22Rv1 (cell line): Measurements from ENCODE around the gene MT2A.

Experiments
- H3K27ac ChIP-seq: fragments of 450-650 bp; 2 replicates; pipeline ENCODE4 v1.5.1; 2017
- CTCF ChIP-seq: fragments of 450-650 bp; IDR thresholded peaks from 2 replicates; pipeline ENCODE4 v1.5.1; 2017; ENCODE audit warnings: mild to moderate bottlenecking
- ZFX ChIP-seq: fragments of 450-650 bp; IDR thresholded peaks from 2 replicates; pipeline ENCODE4 v1.6.1; 2017; ENCODE audit warnings: antibody characterized with exemption, borderline replicate concordance

The MT2A gene

DNA sequence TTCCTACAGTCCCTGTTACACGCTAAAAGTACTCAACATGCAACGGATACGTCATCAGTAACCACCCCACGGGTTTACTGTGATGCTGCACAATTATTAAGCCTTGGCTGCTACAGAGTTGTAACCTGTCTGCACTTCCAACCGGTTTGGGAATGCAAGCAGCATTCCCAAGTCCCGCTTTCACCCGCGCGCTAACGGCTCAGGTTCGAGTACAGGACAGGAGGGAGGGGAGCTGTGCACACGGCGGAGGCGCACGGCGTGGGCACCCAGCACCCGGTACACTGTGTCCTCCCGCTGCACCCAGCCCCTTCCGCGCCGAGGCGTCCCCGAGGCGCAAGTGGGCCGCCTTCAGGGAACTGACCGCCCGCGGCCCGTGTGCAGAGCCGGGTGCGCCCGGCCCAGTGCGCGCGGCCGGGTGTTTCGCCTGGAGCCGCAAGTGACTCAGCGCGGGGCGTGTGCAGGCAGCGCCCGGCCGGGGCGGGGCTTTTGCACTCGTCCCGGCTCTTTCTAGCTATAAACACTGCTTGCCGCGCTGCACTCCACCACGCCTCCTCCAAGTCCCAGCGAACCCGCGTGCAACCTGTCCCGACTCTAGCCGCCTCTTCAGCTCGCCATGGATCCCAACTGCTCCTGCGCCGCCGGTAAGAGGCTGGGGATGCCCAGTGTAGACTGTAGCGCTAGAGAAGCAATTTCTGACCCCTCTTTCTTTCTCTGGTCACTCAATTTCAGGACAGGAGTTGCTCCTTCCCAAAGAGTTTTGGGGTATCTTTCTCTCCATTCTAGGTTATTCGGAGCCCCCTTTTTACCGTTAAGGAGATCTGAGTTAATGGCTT lies at the start of gene MT2A:
Gene MT2A, plus strand, starts transcription at position 542 of the 833 bp plus-strand sequence. Its CDS starts 72 bp downstream, at position 614.
- H3K27ac ChIP-seq: peak within 1 kb of the TSS; percentile 68
- TF ChIP-seq ZFX (no peak), CTCF (peak; percentile 4)

DNA sequence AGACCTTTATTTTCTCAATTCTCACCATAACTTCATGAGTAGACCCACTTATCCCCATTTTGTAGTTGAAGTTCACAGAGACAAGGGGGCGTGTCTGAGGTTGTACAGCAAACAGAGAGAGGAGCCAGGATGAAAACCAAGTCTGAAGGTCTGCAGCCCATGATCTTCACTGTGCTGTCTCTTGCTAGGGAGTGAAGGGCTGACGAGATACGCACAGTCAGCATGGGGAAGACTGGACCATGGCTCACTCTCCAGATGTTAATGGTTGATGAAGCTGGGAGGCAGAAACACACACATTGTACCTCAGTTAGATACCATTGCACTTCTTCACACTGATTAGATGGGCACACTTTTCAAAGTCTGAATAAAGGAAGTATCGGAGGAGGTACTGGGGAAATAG lies 49.3 kb upstream of the MT2A start:
- TF ChIP-seq ZFX: no peak
- TF ChIP-seq CTCF: no peak
- no peak overlapping the region for H3K27ac ChIP-seq

GRCh38 chr16:56560447-56560846 lies 47.9 kb upstream of the MT2A start:
- no peak overlapping the region for H3K27ac ChIP-seq
- TF ChIP-seq ZFX: no peak
- TF ChIP-seq CTCF: no peak

DNA sequence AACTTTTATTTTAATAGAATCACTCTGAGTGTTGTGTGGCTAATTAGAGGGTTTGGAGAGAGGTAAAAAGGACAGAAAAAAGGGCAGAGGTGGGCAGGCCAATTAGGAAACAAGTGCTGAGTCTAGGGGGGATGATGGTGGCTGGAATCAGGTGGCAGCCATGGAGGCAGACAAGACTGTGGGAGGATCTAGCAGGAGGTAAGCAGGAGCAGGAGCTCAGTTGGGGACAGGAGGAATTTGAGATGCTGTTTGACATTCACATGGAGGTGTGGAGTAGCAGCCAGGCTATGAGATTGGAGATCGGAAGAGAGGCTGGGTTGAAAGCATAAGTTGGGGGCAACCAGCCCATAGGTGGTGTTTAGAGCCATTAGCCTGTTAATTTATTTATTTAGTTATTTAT lies 47.3 kb upstream of the MT2A start:
- no peak for TF ChIP-seq ZFX
- no peak for TF ChIP-seq CTCF
- no peak overlapping the region for H3K27ac ChIP-seq

DNA sequence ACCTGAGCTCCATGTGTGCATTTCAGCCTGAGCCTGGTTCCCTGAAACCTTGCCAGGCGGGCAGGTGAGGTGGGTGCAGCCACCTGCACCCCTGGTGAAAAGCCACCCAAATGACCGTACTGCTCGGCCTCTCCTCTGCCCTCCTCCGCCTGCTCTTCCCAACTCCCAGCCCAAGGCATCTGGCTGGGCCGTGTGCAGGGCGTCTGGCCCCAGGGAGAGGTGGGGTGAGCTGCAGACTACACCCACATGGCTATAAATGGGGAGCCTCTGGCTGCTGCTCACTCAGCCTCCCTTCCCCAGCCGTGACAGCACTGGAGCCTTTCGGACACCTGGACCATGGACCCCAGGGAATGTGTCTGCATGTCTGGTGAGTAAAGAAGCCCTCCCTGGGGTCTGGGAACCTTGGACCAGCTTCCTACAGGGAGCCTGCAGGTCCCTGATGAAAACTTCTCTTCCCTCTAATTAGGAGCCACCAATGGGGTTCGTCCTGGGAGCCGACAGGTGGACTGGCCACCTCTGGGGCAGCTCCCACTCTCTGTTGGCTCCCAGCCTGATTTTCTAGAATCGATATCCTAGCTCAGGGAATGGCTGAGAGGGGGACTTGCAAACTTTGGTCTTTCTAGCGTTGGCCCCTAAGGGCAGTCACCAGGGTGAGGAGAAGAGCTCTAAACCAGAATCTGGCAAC lies 43.4 kb upstream of the MT2A start, which contains the start of gene MT4:
Gene MT4, plus strand, starts transcription at position 281 of the 685 bp plus-strand sequence. Its CDS starts 56 bp downstream, at position 337.
- H3K27ac ChIP-seq: no peak within 1 kb of the TSS
- TF ChIP-seq CTCF: no peak

GRCh38 chr16:56569971-56570370 lies 38.4 kb upstream of the MT2A start:
- H3K27ac ChIP-seq: no peak overlapping the region
- TF ChIP-seq ZFX (no peak), CTCF (no peak)

DNA sequence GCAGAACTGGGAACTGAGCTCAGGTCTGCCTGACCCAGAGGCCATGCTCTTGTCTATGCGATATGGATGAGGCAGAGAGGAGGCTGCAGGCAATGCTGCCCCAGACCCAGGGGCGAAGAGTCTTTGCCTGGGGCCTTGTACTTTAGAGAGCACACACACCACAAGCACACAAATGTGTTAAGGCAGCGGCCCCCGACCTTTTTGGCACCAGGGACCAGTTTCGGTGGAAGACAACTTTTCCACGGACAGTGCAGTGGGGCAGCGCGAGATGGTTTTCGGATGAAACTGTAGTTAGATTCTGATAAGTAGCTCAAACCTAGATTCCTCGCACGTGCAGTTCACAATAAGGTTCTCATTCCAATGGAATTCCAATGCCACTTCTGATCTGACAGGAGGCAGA lies 36.9 kb upstream of the MT2A start:
- H3K27ac ChIP-seq: no peak overlapping the region
- TF ChIP-seq ZFX: no peak
- no peak for TF ChIP-seq CTCF
